ENCODE data around the gene SIGLEC5.

Gene SIGLEC5

GRCh38 chr19:51573331-51573730, 56.9 kb downstream of the SIGLEC5 start:
- H3K4me3 ChIP-seq (ENCODE audit: low read depth, low read length): no peak overlapping the region
- no peak for TF ChIP-seq CTCF (IDR thresholded peaks at IDR 0.05; ENCODE audit: insufficient read depth, low read depth, low read length, missing control alignments)
- DNase-seq (ENCODE audit: low read depth): no peak

GRCh38 chr19:51572908-51573307, 57.3 kb downstream of the SIGLEC5 start:
- no peak overlapping the region for H3K4me3 ChIP-seq (ENCODE audit: low read depth, low read length)
- DNase-seq (ENCODE audit: low read depth): no peak
- no peak for TF ChIP-seq CTCF (IDR thresholded peaks at IDR 0.05; ENCODE audit: insufficient read depth, low read depth, low read length, missing control alignments)

- no peak for TF ChIP-seq CTCF (IDR thresholded peaks at IDR 0.05; ENCODE audit: insufficient read depth, low read depth, low read length, missing control alignments)
- H3K4me3 ChIP-seq (ENCODE audit: low read depth, low read length): peak overlapping the region; percentile 74
- peak; percentile 55 for DNase-seq (ENCODE audit: low read depth)
Observed at GRCh38 chr19:51572410-51572809, 57.8 kb downstream of the SIGLEC5 start.

- DNase-seq (ENCODE audit: low read depth): no peak
- peak overlapping the region; percentile 74 for H3K4me3 ChIP-seq (ENCODE audit: low read depth, low read length)
- no peak for TF ChIP-seq CTCF (IDR thresholded peaks at IDR 0.05; ENCODE audit: insufficient read depth, low read depth, low read length, missing control alignments)
Observed at GRCh38 chr19:51571599-51571998, 58.6 kb downstream of the SIGLEC5 start.

GRCh38 chr19:51570962-51571575, 59.1 kb downstream of the SIGLEC5 start, which contains the start of gene ZNF175:
TSS of gene ZNF175 (plus strand) at chr19:51571283. CDS start at chr19:51573330, 2,047 bp downstream.
- no peak for TF ChIP-seq CTCF (IDR thresholded peaks at IDR 0.05; ENCODE audit: insufficient read depth, low read depth, low read length, missing control alignments)
- peak; percentile 97 for DNase-seq (ENCODE audit: low read depth)
- H3K4me3 ChIP-seq (ENCODE audit: low read depth, low read length): peak within 1 kb of the TSS; percentile 74

GRCh38 chr19:51568456-51568855, 61.7 kb downstream of the SIGLEC5 start:
- DNase-seq (ENCODE audit: low read depth): no peak
- TF ChIP-seq CTCF (IDR thresholded peaks at IDR 0.05; ENCODE audit: insufficient read depth, low read depth, low read length, missing control alignments): no peak
- no peak overlapping the region for H3K4me3 ChIP-seq (ENCODE audit: low read depth, low read length)

GRCh38 chr19:51567583-51567982, 62.6 kb downstream of the SIGLEC5 start:
- DNase-seq (ENCODE audit: low read depth): no peak
- TF ChIP-seq CTCF (IDR thresholded peaks at IDR 0.05; ENCODE audit: insufficient read depth, low read depth, low read length, missing control alignments): no peak
- H3K4me3 ChIP-seq (ENCODE audit: low read depth, low read length): no peak overlapping the region
